HG02798 (cell line): ENCODE data around the gene ICOS.
"Not testable (repeated sequence)": the region's sequence is repeated elsewhere in the genome, so short reads cannot be mapped to it uniquely, and the experiment has no call there.

Experiments used
- ATAC-seq: cut with Tn5 transposase; IDR thresholded peaks from one replicate; pipeline ENCODE4 v1.9.1; 2021; ENCODE audit warnings: mild to moderate bottlenecking; ENCODE audit not compliant: unreplicated experiment, poor library complexity

The ICOS gene

DNA sequence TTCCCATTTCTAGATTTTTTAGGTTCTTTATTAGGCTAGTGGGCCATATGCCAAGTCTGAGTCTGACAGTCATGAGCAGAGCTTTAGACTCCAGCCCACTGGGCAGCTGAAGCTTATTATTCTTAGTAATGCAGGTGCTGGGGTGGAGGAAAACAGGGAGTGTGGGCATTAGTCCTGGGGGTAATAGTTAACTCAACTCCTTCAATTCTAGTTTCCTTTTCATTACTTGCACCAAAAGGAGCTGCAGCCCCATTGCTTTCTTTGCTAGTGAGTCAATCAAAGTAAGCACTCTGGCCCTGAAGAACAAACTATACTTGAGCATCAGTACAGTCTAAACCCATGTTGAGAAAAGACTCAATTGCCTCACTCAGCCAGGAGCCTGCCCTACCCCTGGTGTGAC, 35.5 kb downstream of the ICOS start:
- ATAC-seq, result no peak

DNA sequence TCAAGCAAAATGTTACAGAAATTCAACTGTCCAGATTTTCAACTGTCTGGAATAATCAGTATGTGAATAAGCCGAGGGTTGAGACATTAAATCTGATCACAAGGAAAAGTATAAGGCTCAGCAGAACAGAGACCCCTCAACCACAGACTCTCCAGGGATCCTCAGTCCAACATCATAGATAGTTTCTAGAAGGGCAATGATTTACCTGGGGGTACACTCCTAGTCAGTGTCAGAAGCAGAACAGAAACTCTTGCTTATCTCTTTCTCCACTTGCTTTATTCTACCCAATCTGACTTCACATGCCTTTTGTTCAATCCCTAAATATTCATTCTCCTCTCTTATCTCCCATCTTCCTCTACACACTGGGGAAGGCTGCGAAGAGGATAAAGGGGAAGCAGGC, 36.4 kb downstream of the ICOS start:
- ATAC-seq, result no peak

DNA sequence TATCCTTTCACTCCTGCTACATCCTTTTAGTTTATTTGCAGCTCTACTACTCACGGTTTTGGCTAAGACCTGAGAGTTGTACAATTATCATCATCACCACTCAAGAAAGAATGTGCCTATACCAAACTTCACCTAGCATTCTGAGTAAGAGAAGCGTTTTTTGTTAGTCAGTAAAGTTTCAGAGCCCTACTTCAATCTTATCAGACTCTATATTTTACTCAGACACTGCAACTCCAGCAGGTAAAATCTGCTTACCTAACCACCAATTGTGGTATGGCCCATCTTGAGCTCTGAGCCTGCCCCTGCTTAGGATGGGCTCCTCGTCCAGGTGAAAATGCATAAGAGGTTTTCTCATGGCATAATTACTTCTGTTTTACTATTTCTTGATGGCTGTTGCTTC, 37.1 kb downstream of the ICOS start:
- ATAC-seq, result no peak

DNA sequence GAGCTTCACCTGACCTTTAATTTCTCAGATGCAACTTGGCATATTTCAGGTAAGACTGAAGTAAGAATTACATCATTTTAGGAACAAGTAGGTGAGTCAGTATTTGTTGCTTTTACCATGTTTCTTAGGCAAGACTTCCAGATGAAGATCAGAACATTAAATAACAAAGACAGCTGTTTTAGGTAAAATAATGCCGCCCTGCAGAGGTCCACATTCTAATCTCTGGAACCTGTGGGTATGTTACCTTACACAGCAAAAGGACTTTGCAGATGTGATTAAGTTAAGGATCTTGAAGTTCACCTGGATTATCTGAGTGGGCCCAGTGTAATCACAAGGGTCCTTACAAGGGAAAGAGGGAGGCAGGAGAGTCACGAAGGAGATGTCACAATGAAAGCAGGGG, 39.3 kb downstream of the ICOS start:
- ATAC-seq, result no peak

DNA sequence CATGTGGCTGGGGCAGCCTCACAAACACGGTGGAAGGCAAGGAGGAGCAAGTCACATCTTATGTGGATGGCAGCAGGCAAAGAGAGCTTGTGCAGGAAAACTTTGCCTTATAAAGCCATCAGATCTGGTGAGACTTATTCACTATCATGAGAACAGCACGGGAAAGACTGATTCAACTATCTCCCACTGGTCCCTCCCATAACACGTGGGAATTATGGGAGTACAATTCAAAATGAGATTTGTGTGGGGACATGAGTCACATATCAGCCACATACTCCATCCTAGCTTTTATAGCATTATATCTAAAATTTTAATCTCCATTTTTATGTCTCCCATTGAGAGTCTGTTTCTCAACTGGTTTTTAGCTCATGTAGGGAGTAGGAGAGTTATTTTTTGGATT, 45.7 kb downstream of the ICOS start:
- no peak for ATAC-seq

DNA sequence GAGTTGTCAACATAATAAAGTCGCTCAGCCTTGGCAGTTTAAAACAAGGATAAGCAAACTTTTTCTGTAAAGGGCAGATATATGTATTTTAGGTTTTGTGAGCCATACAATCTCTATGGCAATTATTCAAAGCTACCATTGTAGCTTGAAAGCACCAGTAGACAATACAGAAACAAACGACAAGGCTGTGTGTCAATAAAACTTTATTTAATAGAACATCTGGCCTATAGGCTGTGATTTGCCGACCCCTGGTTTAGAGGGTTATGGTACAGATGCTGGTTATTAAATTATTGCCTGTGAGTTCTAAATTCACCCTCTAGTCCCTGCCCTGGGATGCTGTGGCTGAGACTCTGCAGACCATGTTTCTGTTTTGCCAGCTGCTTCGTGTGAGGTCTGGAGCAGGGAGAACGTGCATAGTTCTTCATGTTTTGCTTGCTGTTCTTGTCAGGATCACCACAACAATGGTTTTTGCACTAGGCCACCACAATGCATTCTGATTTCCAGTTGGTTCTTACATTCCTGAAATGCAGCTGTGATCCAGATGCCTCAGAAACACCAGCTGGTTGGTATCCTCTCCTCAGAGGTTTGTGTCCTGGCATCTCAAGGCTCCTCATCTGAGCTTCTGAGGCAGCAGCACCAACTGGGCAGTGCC, 46.6 kb downstream of the ICOS start:
- no peak for ATAC-seq

DNA sequence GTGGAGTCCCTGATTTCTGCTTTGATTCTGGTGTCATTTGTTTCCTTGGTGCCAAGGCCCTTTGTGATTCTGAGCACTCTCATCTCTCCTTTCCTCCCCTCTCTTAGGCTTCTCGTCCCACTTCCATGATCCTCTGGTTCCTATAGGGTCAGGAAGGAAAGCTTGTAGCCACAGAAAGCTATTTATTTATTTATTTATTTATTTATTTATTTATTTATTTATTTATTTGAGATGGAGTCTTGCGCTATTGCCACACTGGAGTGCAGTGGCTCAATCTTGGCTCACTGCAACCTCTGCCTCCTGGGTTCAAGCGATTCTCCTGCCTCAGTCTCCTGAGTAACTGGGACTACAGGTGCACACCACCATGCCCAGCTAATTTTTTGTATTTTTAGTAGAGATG, 49.4 kb downstream of the ICOS start:
- not testable (repeated sequence) for ATAC-seq

DNA sequence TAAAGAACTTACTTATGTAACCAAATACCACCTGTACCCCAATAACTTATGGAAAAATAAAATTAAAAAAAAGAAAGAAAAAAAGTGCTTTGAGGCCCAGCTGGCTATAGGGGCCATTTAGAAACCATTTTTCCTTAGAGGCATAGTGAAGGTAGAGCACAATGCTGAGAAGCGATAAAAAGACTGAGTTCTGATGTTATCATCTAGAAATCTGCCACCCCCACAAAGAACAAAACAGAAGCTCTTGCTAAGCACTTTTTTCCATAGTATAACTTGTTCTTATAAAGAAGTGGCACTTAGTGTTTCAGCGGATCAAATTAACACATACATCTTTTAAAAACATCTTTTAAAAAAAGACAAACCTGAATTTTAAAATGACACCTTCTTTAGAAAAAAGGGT, 51.4 kb downstream of the ICOS start:
- no peak for ATAC-seq

DNA sequence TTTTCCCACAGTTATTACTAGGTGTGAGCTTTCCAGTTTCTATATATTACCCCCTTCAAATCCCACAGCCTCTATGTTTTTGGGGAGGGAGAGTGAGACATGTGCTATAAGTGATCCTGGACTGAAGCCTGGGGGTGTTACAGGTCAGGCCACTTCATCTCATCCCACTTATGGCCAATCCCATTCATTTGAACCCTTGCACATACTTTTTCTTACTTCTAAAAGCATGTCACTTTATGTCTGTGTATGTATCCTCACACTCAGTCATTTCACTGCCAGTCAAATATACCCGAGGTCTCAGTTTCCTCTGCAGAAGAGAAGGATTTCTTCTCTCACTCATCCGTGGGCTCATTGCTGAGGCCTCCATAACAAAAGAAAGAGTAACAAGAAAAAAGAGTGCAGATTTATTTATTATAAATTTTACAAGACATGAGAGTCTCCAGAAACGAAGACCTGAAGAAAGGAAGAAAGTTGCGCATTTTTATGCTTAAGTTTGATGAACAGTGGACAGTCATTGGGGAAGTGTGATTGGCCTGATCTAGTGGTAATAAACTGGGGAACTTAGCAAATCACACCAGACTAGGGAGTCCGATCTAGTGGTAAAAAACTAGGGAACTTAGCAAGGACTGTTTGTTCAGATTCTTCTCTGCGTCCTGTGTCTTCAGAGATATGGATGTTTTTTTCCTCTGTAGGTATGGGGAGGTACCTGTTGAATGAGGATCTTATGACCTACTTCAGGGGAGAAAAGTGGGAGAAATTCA, 52.1 kb downstream of the ICOS start:
- ATAC-seq, result no peak

DNA sequence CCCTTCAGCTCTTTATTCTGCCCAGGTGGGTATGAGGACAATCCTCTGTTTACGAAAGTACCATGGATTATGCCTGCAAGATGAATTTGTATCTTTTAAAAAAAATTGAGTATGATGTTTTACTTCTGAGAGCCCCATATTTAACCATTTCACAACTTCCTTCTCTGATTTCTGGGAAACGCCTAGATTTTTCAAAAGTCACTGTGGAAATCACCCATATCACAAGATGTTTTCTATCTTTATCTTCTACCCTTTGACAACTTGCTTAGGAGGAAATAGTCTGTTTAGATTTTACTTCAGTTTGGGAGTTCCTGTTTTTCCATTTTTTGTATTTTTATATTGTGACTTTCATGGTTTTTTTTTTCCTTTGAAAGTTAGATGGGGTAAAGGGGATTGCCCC, 53.0 kb downstream of the ICOS start:
- no peak for ATAC-seq

DNA sequence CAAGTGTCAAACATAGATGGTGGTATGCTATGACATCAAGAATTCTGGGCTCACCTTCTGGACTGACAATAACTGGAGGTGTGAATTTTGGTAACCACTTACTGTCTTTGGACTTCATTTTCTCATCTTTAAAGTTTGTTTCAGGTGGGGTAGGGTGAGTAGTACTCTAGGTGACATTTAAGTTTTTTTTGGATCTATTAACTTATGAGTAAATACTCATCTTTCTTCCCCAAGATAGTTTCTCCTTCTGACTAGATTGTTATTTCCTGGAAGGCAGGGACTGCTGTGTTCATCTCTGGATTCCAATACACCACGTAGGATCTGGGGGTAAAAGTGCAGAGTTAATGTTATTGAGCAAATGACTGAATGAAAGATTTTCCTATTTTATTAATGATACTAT, 55.9 kb downstream of the ICOS start:
- no peak for ATAC-seq

DNA sequence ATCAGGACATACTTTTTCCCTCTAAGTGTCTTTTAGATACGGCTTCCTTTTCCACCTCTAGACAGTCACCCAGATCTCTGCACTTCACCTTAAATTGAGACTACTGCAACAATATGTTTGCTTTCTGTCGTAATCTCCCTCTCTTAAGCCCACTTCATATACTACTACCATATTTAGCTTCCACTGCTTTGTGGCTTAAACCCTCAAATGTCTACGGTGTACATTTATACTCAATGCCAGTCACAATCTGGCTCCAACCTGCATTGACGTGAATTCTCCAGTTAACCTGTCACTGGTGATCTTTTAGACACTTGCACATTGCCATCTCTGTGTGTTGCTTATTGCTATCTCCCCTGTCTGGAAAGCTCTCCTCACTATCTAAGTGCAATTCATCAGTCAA, 56.4 kb downstream of the ICOS start:
- ATAC-seq, result no peak

DNA sequence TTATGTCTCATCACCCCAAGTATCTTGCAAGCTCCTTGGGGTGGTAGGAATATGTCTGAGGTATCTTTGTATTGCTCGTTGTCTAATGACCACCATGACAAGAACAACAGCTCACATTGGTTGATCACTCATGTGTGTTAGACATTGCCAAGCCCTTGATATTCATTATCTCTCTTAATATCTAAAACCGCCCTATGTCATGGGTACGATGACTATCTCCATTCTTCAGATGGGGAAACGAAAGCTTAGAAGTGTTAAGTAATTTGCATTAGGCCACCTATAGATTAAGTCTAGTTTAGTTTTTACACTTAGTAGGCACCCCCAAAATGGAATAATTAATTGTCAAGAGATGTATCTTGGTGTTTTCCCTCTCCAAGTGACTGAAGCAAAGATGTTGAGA, 57.0 kb downstream of the ICOS start:
- ATAC-seq, result no peak

DNA sequence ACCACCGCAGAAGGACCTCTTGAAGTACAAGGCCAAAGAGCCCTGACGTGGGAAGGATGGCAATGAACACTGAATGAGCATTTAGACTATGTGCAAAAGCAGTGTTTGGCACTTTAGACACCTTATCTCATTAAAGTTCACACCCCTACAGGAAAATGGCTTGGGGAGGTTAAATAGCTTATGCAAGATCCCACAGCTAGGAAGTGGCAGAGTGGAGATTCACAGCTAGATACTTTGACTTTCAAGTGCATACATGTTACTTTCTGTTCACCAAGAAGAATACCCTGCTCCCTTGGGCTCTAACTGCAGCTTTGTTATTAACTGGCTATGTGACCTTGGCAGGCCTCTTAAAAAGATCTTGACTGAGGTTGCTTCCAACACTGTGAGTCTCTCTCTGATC, 58.2 kb downstream of the ICOS start:
- peak; percentile 45 for ATAC-seq

DNA sequence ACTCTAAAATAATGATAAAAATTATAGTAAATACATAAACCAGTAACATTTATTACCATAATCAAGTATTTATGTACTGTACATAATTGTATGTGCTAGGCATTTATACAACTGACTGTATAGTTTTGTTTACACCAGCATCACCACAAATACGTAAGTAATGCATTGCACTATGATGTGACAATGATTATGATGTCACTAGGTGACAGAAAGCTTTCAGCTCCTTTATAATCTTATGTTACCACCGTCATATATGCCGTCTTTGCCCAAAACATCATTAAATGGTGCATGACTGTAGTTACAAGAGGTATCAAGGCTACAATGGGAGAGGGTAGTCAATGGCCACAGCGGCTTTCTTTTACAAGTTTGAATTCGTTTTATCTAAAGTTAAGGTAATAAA, 60.1 kb downstream of the ICOS start:
- ATAC-seq, result no peak

DNA sequence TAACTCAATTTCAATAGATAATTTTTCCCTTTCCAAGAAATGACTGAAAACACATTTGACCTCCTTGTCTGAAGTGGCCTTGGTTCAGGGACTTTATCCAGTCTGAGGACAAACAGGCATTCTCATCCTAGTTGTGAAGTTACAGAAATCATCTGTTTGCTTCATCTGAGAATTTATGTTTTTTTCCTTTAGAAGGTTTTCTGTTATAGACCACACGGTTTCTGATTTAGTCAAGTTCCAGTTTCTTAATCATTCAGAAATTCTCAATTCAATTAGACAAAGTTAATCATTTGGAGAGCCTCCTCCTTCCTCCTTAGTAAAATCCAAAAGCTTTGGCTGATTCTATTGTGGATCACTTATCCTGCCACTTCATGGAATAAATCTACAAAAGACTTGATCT, 60.9 kb downstream of the ICOS start:
- peak; percentile 44 for ATAC-seq

DNA sequence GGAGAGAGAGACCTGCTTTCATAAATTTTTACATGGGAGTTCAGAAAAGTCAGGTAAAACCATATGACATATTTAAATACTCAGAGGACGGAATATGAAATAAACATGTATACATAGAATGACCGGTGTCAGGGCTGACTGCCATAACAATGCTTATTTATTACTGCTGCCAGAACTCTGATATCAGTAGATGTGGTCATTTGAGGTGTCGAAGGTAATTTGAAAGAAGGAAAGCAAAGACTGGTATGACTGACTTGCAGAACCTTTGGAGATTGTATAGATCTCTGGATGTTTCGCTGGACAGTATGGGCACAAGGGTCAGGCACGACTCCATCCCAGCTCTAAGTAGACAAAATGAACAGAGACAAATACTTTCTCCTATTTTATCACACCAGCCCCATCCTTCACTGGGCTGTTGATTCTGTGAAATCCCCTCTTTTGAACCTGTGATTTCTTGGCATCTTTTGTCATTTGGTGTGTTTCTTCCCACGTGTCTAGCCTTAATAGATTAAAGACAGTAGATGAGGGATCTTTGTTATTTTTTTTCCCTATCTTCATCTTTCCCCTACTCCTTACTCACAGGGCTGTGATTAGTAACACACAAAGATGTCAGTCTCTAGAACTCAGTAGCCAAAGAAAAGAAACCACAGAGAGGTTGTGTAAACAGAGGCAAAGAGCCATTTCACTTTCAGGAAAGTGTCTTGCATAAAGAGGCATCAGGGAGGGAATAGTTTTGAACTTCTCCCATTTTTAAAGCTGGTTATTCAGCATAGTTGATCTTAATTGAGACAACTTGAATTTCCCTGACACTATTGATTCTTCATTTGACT, 61.6 kb downstream of the ICOS start:
- ATAC-seq, result no peak

DNA sequence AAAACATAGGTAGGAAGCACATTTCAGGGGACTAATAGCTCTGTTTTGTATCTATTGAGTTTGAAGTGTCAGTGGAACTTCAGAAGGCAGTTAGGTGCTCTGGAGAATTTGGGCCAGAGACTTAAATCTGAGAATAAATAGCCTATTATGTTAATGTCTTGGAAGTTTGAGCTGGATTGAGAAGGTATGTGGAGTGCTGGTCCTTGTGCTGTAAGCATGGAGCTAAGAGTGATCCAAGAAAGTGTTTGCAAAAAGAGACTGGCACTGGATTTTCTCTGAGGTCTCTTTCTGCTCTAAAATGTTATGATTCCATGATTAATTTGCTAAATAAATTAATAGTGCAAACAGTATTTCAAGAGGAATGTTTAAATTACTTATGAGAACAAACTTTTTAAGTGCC, 63.3 kb downstream of the ICOS start:
- ATAC-seq, result no peak

DNA sequence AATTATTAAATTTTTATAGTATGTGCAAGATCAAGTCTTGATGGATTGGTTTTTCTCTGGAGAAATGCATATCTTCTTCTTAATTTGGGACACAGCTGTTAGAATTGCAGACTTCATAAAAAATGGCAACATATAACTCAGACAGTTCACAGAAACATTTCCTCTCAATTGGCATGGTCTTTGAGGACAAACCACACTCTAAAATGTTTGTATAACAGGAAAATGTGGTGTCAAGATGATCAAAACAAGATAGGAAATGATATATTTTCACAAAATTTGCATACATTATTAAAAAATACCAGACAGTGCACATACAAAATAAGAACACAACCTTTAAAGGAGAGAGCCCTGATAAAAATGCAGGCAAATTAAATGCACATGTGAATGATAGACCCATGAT, 63.9 kb downstream of the ICOS start:
- no peak for ATAC-seq

DNA sequence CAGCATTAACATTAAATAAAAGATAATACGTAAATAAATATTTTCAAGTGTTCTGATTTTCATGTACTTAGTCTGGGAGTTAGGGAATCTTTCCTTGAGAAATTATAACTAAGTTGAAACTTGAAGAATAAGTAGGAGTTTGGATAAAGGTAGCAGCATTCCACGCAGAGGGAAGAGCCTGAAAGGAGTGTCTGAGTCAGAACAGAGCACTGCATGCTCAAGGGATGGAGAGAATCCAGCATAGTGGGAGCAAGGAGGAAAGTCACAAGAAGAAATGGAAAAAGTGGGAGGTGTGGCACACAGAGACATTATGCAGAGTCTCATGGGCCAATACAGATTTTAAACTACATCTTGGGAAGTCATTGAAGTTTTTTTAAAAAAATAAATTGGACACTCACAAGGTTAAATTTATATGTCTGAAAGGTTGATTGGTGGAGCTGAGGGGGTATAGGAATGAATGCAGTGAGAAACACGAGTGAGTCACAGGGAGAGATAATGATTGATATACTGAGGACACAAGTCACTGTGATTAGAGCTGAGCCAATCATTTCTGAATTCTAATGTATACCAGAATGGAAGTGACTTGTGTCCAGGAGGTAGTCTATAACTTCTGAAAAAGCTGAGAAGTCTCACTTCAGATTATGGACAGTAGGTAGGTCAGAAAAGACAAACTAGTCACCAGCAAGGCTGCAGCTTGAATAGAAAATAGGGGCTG, 66.9 kb downstream of the ICOS start:
- ATAC-seq, result no peak

DNA sequence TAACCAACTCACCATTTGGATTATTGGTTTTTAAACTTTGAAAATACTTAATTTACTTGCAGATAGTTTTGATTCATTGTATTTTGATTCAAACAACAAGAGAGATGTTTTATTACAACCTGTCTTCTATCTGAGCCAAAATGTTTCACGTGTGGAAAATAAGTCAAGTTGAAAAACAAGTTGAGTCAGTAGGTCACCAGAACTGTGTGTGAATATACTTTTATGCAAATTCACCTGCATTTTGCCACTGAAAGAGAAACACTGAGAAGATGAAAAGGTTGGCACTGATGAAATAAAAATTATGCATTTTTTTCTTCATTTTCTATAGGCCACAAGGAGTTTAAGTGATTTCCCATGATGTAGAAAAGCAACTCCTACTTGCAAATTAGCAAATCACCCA, 68.3 kb downstream of the ICOS start:
- ATAC-seq, result no peak
